Gastroesophageal sphincter (tissue), 3 donors: ENCODE results near the gene SLC12A1.

ENCODE experiments used
- EP300 ChIP-seq: sonication (generic); formaldehyde crosslinking; IDR thresholded peaks from one replicate; pipeline ENCODE4 v1.6.1; 2017; ENCODE audit warnings: antibody characterized with exemption, mild to moderate bottlenecking
- POLR2A ChIP-seq, 2 donors: fragments of 450-650 bp; IDR thresholded peaks; one replicate each; pipeline ENCODE4 v1.6.1; 2017; ENCODE audit warnings: antibody characterized with exemption in 2 of 2, mild to moderate bottlenecking in 2 of 2, moderate library complexity in 1 of 2
- POLR2AphosphoS5 ChIP-seq: sonication (generic); formaldehyde crosslinking; IDR thresholded peaks from one replicate; pipeline ENCODE4 v1.6.1; 2017; ENCODE audit warnings: antibody characterized with exemption
- TF ChIP-seq, protein P1 (sequence below), 4 experiments: fragments of 200-600 bp in 2 of 4; fragments of 450-650 bp in 2 of 4; sonication (generic) in 1 of 4; IDR thresholded peaks; one replicate each; pipeline ENCODE4 v1.5.1; 2017 to 2019; ENCODE audit warnings: antibody characterized with exemption in 4 of 4, mild to moderate bottlenecking in 2 of 4, moderate library complexity in 2 of 4

DNA sequence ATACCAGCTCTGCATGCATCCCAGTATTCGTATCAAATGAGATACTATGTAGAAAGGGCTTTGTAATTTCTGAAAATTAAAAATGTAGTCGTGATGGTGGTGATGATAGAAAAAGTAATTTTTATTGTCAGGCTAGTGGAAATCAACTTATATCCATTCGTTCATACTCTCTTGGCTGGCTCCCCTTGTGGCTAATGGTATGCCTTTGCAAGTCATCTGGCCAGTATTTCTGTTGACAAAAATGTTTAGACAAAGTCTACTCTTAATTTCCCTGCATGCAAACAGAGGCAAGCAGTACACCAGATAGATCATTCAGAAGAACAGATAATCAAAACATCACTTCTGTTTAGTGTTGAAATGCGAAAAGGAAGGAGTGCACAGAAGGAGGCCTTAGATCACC is 75.6 kb downstream of the SLC12A1 start:
- TF ChIP-seq, protein P1, sequence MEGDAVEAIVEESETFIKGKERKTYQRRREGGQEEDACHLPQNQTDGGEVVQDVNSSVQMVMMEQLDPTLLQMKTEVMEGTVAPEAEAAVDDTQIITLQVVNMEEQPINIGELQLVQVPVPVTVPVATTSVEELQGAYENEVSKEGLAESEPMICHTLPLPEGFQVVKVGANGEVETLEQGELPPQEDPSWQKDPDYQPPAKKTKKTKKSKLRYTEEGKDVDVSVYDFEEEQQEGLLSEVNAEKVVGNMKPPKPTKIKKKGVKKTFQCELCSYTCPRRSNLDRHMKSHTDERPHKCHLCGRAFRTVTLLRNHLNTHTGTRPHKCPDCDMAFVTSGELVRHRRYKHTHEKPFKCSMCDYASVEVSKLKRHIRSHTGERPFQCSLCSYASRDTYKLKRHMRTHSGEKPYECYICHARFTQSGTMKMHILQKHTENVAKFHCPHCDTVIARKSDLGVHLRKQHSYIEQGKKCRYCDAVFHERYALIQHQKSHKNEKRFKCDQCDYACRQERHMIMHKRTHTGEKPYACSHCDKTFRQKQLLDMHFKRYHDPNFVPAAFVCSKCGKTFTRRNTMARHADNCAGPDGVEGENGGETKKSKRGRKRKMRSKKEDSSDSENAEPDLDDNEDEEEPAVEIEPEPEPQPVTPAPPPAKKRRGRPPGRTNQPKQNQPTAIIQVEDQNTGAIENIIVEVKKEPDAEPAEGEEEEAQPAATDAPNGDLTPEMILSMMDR (IDR thresholded peaks at IDR 0.05) = no peak
- TF ChIP-seq POLR2A (IDR thresholded peaks at IDR 0.05) (no peak), POLR2AphosphoS5 (no peak), EP300 (no peak)
